ENCODE results near the gene VKORC1.

- TF ChIP-seq POLR2A (IDR thresholded peaks at IDR 0.05; ENCODE audit: low read length) (no peak), GATA1 (IDR thresholded peaks at IDR 0.05; ENCODE audit: low read depth, low read length) (no peak)
These were observed 44.3 kb upstream of the VKORC1 start for GRCh38 chr16:31138621-31139578.

Measured in erythroblast (primary cell).